ENCODE results near the gene ANKRD9.

The ANKRD9 gene

GRCh38 chr14:102481371-102481770, 28.2 kb downstream of the ANKRD9 start:
- no peak for TF ChIP-seq CTCF (IDR thresholded peaks at IDR 0.05; ENCODE audit: insufficient read depth, low read depth, low read length, missing control alignments)
- no peak for DNase-seq (ENCODE audit: low read depth)
- H3K4me3 ChIP-seq (ENCODE audit: low read length): no peak overlapping the region

- no peak for TF ChIP-seq CTCF (IDR thresholded peaks at IDR 0.05; ENCODE audit: insufficient read depth, low read depth, low read length, missing control alignments)
- no peak for DNase-seq (ENCODE audit: low read depth)
- no peak overlapping the region for H3K4me3 ChIP-seq (ENCODE audit: low read length)
These were observed 29.8 kb downstream of the ANKRD9 start for GRCh38 chr14:102479777-102480176.

GRCh38 chr14:102479107-102479506, 30.5 kb downstream of the ANKRD9 start:
- TF ChIP-seq CTCF (IDR thresholded peaks at IDR 0.05; ENCODE audit: insufficient read depth, low read depth, low read length, missing control alignments): no peak
- no peak overlapping the region for H3K4me3 ChIP-seq (ENCODE audit: low read length)
- DNase-seq (ENCODE audit: low read depth): no peak

- TF ChIP-seq CTCF (IDR thresholded peaks at IDR 0.05; ENCODE audit: insufficient read depth, low read depth, low read length, missing control alignments): no peak
- no peak overlapping the region for H3K4me3 ChIP-seq (ENCODE audit: low read length)
- no peak for DNase-seq (ENCODE audit: low read depth)
These were observed 34.6 kb downstream of the ANKRD9 start for GRCh38 chr14:102474934-102475333.

- no peak overlapping the region for H3K4me3 ChIP-seq (ENCODE audit: low read length)
- TF ChIP-seq CTCF (IDR thresholded peaks at IDR 0.05; ENCODE audit: insufficient read depth, low read depth, low read length, missing control alignments): no peak
- no peak for DNase-seq (ENCODE audit: low read depth)
These were observed 36.0 kb downstream of the ANKRD9 start for GRCh38 chr14:102473559-102473958.

GRCh38 chr14:102472791-102473150, 36.8 kb downstream of the ANKRD9 start:
- no peak for DNase-seq (ENCODE audit: low read depth)
- TF ChIP-seq CTCF (IDR thresholded peaks at IDR 0.05; ENCODE audit: insufficient read depth, low read depth, low read length, missing control alignments): no peak
- H3K4me3 ChIP-seq (ENCODE audit: low read length): no peak overlapping the region

- H3K4me3 ChIP-seq (ENCODE audit: low read length): no peak overlapping the region
- no peak for TF ChIP-seq CTCF (IDR thresholded peaks at IDR 0.05; ENCODE audit: insufficient read depth, low read depth, low read length, missing control alignments)
- no peak for DNase-seq (ENCODE audit: low read depth)
These were observed 37.4 kb downstream of the ANKRD9 start for GRCh38 chr14:102471921-102472790.
